Activated CD8-positive, alpha-beta memory T cell treated with anti-CD3 and anti-CD28 coated beads for 48 hours (primary cell): ENCODE results near the gene TOPORS.

Source experiments
- DNase-seq, 3 experiments: peaks; one replicate each; pipeline ENCODE4 v3.0.0-alpha.2; 2020; ENCODE audit warnings: low read depth in 2 of 3, low spot score in 2 of 3

TOPORS gene

GRCh38 chr9:32508728-32509127 is 43.7 kb downstream of the TOPORS start:
- DNase-seq, result no peak

GRCh38 chr9:32503008-32503407 is 49.4 kb downstream of the TOPORS start:
- no peak for DNase-seq

GRCh38 chr9:32502464-32502863 is 49.9 kb downstream of the TOPORS start:
- DNase-seq, result no peak

- DNase-seq, result no peak
Measured at GRCh38 chr9:32501868-32502267, 50.5 kb downstream of the TOPORS start.

- DNase-seq, result no peak
Measured at GRCh38 chr9:32500768-32501167, 51.6 kb downstream of the TOPORS start.

GRCh38 chr9:32497921-32498320 is 54.5 kb downstream of the TOPORS start:
- DNase-seq, result no peak

GRCh38 chr9:32490601-32491000 is 61.8 kb downstream of the TOPORS start:
- DNase-seq, result no peak
